Left lobe of liver (tissue), 2 donors: ENCODE data around the gene HSCB. TPM values are rescaled to one million over a fixed set of nuclear protein-coding genes. Genes with fewer than 3 reads are reported as not detected.
"Not testable (repeated sequence)": the region's sequence is repeated elsewhere in the genome, so short reads cannot be mapped to it uniquely, and the experiment has no call there.

Source experiments
- ATAC-seq: fragments of 200-7000 bp; cut with Tn5 transposase; one replicate; pipeline ENCODE4 v1.9.1; 2020; ENCODE audit warnings: mild to moderate bottlenecking, moderate library complexity
- DNase-seq: peaks from one replicate; pipeline ENCODE4 v3.0.0-alpha.2; 2020; ENCODE audit warnings: low spot score
- total RNA-seq: library from RNA; stranded (reverse); gene quantifications from one replicate; pipeline ENCODE4 v1.2.1, GENCODE V29; 2021
- donor health status: DM: no; HTN: no; CAD: no; lungs with moderate emphysema.
- donor health status: DM: no; HTN: yes; CAD: no.

HSCB gene
- total RNA-seq, 1 donor from 2014 or later: 11.6 TPM

DNA sequence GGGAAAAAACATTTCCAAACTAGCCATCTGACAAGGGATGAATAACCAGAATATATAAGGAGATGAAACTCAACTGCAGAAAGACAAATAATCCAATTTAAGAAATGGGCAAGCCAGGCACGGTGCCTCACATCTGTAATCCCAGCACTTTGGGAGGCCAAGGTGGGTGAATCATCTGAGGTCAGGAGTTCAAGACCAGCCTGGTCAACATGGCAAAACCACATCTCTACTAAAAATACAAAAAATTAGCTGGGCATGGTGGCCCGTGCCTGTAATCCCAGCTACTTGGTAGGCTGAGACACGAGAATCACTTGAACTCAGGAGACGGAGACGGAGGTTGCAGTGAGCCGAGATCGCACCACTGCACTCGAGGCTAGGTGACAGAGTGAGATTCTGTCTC, 3.0 kb upstream of the HSCB start:
- not testable (repeated sequence) for ATAC-seq, DNase-seq

- ATAC-seq (peak; percentile 0), DNase-seq (no peak)
Measured at GRCh38 chr22:28741200-28741784, 547 bp upstream of the HSCB start.

- no peak for ATAC-seq
- no peak for DNase-seq
Measured at GRCh38 chr22:28742562-28742962, 723 bp downstream of the HSCB start.

DNA sequence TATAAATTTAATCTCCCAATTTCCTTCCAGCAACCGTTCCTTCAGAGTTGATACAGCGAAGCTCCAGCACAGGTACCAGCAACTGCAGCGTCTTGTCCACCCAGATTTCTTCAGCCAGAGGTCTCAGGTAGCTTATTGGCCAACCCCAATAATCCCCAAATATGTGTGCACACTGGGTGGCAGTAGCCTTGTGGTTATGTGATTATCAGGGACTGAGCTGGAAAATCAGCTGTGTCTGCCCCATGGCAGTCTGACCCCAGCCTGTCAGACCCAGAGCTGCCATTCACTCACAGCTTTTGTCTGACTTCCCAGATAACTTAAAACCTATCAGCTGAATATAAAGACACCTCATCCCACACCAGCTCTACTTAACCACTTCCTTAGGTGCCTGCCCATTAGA, 2.0 kb downstream of the HSCB start:
- DNase-seq: no peak
- ATAC-seq: no peak

DNA sequence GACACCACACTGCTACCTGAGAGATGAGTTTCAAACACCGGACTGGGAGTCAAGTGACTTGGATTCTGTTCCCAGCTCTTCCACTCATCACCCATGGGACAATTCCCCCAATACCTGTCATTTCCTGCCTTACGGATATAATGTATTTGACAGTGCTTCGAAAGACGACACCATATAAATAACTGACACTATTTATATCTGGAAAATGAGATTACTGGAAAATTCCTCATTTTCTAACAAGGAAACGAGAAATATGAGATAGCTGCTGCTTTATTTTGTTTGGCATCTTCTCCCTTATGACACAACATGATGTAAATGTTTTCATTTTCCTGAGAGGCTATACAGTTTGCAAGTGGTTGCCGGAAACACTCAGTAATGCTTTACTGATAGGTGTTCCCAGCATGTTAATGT, 8.6 kb downstream of the HSCB start:
- DNase-seq (no peak), ATAC-seq (no peak)

DNA sequence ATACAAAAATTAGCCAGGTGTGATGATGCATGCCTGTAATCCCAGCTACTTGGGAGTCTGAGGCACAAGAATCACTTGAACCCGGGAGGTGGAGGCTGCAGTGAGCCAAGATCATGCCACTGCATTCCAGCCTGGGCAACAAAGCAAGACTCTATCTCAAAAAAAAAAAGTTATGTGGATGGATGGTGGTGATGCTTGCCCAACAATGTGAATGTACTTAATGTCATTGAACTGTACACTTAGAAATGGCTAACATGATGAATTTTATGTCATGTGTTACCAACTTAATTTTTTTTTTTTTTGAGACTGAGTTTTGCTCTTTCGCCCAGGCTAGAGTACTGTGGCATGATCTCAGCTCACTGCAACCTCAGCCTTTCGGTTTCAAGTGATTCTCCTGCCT, 12.7 kb downstream of the HSCB start:
- not testable (repeated sequence) for DNase-seq, ATAC-seq

- no peak for DNase-seq
- no peak for ATAC-seq
Measured at GRCh38 chr22:28759861-28760560, 18.2 kb downstream of the HSCB start.

DNA sequence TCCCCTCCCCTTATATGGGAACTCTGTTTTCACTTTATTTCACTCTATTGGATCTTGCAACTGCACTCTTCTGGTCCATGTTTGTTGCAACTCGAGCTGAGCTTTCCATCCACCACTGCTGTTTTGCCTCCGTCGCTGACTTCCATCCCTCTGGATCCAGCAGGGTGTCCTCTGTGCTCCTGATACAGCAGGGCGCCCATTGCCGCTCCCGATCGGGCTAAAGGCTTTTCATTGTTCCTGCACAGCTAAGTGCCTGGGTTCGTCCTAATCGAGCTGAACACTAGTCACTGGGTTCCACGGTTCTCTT, 19.6 kb downstream of the HSCB start:
- ATAC-seq: no peak

DNA sequence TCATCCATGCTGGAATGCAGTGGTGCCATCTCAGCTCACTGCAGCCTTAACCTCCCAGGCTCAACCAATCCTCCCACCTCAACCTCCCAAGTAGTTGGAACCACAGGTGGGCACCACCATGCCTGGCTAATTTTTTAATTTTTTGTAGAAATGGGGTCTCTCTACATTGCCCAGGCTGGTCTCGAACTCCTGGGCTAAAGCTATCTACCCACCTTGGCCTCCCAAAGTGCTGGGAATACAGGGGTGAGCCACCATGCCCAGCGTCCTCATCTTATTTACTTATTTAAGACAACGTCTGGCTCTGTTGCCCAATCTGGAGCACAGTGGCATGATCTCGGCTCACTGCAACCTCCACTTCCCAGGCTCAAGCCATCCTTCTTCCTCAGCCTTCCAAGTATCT, 20.2 kb downstream of the HSCB start:
- DNase-seq, ATAC-seq: not testable (repeated sequence)

More for the DNA sequence above, 19.6 kb downstream of the HSCB start:
- DNase-seq: no peak

DNA sequence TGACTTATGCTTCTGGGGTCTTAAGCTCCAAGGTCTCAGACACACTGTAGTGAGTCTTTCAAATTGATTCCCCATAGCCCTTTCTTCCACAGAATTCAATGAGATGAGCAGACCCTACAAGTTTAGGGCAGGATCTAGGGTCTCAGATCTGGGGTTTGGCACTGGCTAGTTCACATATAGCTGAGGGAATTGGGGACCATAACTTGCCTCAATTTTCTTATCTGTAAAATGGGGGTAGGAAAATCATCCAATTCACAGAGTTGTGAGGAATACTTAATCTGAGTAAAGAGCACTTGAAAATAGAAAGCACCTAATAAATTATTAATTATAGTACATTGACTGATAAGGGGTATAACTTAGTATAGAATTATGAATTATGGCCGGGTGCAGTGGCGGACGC, 24.8 kb downstream of the HSCB start:
- no peak for ATAC-seq
- no peak for DNase-seq

- DNase-seq: no peak
- ATAC-seq: no peak
Measured at GRCh38 chr22:28768701-28769393, 27.0 kb downstream of the HSCB start.

DNA sequence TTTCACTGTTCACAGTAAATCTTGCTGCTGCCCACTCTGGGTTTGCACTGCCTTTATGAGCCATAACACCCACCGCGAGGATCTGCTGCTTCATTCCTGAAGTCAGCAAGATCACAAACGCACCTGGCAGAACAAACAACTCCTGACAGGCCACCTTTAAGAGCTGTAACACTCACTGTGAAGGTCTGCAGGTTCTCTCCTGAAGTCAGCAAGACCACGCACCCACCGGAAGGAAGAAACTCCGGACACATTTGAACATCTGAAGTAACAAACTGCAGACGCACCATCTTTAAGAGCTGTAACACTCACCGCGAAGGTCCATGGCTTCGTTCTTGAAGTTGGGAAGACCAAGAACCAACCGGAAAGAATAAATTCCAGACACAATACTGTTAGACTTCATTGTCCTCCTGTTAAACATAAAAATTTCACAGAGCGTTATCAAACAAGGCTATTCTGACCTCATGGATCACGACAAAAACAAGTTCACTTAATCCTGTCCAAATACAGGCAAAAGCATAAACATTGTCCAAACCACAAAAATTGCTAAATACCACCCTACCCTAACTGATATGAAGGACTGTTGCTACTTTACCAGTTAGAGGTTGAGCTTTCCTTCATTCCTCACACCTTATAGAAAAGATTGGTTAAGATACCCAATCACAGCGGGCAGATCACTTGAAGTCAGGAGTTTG, 27.7 kb downstream of the HSCB start:
- ATAC-seq: no peak
- no peak for DNase-seq

DNA sequence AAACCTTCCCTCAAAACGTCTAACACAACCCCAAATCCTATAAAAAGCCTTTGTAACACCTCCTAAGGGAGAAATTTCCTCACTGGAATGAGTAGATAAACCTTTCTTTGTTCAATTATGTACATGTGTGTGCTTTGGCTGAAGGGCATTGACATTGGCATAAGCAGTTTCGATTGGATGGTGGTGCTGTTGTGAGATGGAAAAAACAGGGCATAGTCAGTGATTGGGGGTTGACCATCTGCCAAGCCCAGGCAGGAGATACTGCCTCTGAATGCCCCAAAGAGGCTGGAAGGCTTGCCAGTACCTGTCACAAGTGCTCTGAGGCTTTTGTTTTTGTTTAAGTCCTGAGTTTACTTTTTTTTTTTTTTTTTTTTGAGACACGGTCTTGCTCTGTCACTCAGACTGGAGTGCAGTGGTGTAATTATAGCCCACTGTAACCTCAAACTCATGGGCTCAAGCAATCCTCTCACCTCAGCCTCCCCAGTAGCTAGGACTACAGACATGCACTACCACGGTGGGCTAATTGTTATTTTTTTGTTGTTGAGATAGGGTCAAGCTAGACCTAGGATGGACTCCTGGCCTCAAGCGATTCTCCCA, 29.5 kb downstream of the HSCB start:
- peak; percentile 53 for ATAC-seq

GRCh38 chr22:28772633-28773460, 31.0 kb downstream of the HSCB start, which contains the start of gene CCDC117:
TSS of gene CCDC117 (plus strand) at chr22:28772695. CDS start at chr22:28772850, 155 bp downstream.
- DNase-seq (peak; percentile 97), ATAC-seq (peak; percentile 94)

More for the DNA sequence above, 29.5 kb downstream of the HSCB start:
- peak; percentile 74 for DNase-seq

GRCh38 chr22:28773461-28773867, 31.6 kb downstream of the HSCB start:
- peak; percentile 40 for ATAC-seq
- DNase-seq: no peak

DNA sequence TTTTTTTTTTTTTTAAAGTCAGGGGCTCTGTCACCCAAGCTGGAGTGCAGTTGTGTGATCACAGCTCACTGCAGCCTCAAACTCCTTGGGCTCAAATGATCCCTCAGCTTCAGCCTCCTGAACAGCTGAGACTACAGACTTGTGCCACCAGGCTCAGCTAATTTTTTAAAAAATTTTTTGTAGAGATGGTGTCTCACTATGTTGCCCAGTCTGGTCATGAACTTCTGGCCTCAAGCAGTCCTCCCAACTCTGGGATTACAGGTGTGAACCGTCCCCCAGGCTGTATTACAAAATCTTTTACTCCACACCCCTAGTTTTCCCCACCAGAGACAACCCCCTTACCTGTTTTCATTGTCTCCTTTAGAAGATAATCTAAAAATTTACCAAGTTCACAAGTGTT, 32.5 kb downstream of the HSCB start:
- no peak for DNase-seq
- ATAC-seq: no peak

GRCh38 chr22:28779833-28780232, 38.0 kb downstream of the HSCB start:
- no peak for ATAC-seq

GRCh38 chr22:28780296-28780695, 38.5 kb downstream of the HSCB start:
- DNase-seq (no peak), ATAC-seq (no peak)

More at GRCh38 chr22:28779833-28780232, 38.0 kb downstream of the HSCB start:
- DNase-seq: no peak

- ATAC-seq: peak; percentile 88
- no peak for DNase-seq
Measured at GRCh38 chr22:28783786-28784671, 42.2 kb downstream of the HSCB start.
